ENCODE measurements around the gene ZCCHC10. TPM values are rescaled to one million over a fixed set of nuclear protein-coding genes. Genes with fewer than 3 reads are reported as not detected.

Gene ZCCHC10
- total and polyA plus RNA-seq, 9 of the 15 experiments (the other 6 are each of a cell fraction or from before 2014, with no cell fraction given): 11.9 to 146 (median 51.8) TPM

DNA sequence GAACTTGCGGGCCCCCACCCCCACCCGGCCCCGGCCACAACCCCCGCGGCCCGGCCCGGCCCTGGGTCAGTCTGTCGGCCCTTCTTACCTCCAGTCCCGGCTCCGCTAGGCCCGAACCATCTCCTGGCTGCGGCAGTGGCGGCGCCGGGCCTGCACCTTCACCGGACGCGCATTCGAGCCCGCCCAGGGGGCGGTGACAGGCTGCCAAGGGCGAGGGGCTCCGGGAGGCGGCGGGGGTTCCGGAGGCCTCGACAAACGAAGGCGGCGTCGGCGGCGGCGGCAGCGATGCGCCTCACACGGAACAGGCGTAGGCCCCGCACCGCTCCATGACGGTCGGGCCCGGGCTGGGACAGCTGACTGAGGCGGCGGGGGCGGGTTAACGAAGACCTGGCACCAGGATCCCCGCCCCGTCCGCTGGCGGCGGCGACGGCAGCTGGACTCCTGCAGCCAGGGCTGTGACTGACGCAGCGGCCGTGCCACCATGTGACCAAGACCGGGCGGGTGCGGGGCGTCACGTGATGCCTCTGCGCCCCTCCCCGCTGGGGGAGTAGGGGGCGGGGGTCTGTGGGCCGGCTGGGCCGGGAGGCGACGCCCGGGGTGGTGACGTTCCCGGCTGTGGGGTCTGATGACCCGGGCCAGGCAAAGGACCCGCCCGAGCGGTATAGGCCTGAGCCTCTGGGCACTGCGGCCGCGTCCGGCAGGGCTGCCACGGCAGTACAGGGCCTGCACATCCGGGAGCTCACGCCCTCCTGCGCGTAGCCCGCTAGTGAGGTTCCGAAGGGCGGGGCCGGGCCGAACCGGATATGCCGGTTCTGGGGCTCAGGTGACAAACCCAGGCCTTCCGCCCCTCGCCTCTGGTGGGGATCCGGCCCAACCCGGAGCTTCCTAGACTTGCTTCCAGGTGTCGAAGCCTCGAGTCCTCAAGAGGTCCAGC, 62.9 kb downstream of the ZCCHC10 start, which contains the start of gene AFF4 (continued):
- TF ChIP-seq, protein P1, sequence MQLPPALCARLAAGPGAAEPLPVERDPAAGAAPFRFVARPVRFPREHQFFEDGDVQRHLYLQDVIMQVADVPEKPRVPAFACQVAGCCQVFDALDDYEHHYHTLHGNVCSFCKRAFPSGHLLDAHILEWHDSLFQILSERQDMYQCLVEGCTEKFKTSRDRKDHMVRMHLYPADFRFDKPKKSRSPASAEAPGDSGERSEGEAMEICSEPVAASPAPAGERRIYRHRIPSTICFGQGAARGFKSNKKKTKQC (CRISPR knock-in tag; IDR thresholded peaks at IDR 0.05): peak; percentile 57; the same call in 1 of the 2 replicates
- TF ChIP-seq, protein P2, sequence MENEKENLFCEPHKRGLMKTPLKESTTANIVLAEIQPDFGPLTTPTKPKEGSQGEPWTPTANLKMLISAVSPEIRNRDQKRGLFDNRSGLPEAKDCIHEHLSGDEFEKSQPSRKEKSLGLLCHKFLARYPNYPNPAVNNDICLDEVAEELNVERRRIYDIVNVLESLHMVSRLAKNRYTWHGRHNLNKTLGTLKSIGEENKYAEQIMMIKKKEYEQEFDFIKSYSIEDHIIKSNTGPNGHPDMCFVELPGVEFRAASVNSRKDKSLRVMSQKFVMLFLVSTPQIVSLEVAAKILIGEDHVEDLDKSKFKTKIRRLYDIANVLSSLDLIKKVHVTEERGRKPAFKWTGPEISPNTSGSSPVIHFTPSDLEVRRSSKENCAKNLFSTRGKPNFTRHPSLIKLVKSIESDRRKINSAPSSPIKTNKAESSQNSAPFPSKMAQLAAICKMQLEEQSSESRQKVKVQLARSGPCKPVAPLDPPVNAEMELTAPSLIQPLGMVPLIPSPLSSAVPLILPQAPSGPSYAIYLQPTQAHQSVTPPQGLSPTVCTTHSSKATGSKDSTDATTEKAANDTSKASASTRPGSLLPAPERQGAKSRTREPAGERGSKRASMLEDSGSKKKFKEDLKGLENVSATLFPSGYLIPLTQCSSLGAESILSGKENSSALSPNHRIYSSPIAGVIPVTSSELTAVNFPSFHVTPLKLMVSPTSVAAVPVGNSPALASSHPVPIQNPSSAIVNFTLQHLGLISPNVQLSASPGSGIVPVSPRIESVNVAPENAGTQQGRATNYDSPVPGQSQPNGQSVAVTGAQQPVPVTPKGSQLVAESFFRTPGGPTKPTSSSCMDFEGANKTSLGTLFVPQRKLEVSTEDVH (IDR thresholded peaks at IDR 0.05; ENCODE audit: low read depth, partially characterized antibody): no peak
- TF ChIP-seq WHSC1 (IDR thresholded peaks at IDR 0.05; ENCODE audit: low read length): no peak
- TF ChIP-seq NFATC3 (IDR thresholded peaks at IDR 0.05): no peak
- TF ChIP-seq TEAD1 (CRISPR knock-in tag; IDR thresholded peaks at IDR 0.05): peak; percentile 24 to 68; a peak in 2 of 4 replicates
- peak; percentile 84; the same call in 1 of the 2 replicates for TF ChIP-seq MYNN (IDR thresholded peaks at IDR 0.05)
- TF ChIP-seq MYNN (CRISPR knock-in tag; IDR thresholded peaks at IDR 0.05): no peak
- TF ChIP-seq KLF16 (IDR thresholded peaks at IDR 0.05): no peak
- TF ChIP-seq ZNF354B (CRISPR knock-in tag; IDR thresholded peaks at IDR 0.05): no peak
- TF ChIP-seq BRF2 (IDR thresholded peaks at IDR 0.05; ENCODE audit: borderline replicate concordance, insufficient read depth, insufficient read length): no peak
- TF ChIP-seq ZBTB5 (IDR thresholded peaks at IDR 0.05): no peak
- no peak for TF ChIP-seq SREBF1 (IDR thresholded peaks at IDR 0.05; ENCODE audit: borderline replicate concordance, low read depth, low read length)
- TF ChIP-seq, protein P3, sequence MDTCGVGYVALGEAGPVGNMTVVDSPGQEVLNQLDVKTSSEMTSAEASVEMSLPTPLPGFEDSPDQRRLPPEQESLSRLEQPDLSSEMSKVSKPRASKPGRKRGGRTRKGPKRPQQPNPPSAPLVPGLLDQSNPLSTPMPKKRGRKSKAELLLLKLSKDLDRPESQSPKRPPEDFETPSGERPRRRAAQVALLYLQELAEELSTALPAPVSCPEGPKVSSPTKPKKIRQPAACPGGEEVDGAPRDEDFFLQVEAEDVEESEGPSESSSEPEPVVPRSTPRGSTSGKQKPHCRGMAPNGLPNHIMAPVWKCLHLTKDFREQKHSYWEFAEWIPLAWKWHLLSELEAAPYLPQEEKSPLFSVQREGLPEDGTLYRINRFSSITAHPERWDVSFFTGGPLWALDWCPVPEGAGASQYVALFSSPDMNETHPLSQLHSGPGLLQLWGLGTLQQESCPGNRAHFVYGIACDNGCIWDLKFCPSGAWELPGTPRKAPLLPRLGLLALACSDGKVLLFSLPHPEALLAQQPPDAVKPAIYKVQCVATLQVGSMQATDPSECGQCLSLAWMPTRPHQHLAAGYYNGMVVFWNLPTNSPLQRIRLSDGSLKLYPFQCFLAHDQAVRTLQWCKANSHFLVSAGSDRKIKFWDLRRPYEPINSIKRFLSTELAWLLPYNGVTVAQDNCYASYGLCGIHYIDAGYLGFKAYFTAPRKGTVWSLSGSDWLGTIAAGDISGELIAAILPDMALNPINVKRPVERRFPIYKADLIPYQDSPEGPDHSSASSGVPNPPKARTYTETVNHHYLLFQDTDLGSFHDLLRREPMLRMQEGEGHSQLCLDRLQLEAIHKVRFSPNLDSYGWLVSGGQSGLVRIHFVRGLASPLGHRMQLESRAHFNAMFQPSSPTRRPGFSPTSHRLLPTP (IDR thresholded peaks at IDR 0.05; ENCODE audit: borderline replicate concordance, extremely low read depth, insufficient read length): no peak
- TF ChIP-seq, protein P4, sequence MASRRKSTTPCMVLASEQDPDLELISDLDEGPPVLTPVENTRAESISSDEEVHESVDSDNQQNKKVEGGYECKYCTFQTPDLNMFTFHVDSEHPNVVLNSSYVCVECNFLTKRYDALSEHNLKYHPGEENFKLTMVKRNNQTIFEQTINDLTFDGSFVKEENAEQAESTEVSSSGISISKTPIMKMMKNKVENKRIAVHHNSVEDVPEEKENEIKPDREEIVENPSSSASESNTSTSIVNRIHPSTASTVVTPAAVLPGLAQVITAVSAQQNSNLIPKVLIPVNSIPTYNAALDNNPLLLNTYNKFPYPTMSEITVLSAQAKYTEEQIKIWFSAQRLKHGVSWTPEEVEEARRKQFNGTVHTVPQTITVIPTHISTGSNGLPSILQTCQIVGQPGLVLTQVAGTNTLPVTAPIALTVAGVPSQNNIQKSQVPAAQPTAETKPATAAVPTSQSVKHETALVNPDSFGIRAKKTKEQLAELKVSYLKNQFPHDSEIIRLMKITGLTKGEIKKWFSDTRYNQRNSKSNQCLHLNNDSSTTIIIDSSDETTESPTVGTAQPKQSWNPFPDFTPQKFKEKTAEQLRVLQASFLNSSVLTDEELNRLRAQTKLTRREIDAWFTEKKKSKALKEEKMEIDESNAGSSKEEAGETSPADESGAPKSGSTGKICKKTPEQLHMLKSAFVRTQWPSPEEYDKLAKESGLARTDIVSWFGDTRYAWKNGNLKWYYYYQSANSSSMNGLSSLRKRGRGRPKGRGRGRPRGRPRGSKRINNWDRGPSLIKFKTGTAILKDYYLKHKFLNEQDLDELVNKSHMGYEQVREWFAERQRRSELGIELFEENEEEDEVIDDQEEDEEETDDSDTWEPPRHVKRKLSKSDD (conservative IDR thresholded peaks at IDR 0.05; ENCODE audit: low read length): no peak
